GM23248 (cell line): ENCODE data around the gene GPR55. TPM values are rescaled to one million over a fixed set of nuclear protein-coding genes. Genes with fewer than 3 reads are reported as not detected.

Experiments
- DNase-seq: peaks from one replicate; pipeline ENCODE4 v3.0.0-alpha.2; 2015
- H2AFZ ChIP-seq: fragments of 200-600 bp; sonication (generic); 2 replicates; pipeline ENCODE4 v1.6.1; 2016; ENCODE audit warnings: antibody characterized with exemption
- H3F3A ChIP-seq: fragments of 200-600 bp; sonication (generic); 2 replicates; pipeline ENCODE4 v1.6.1; 2016; ENCODE audit warnings: mild to moderate bottlenecking, antibody characterized with exemption, mixed run types; ENCODE audit not compliant: insufficient read depth
- H3K27ac ChIP-seq: fragments of 200-600 bp; sonication (generic); 2 replicates; pipeline ENCODE4 v1.5.1; 2016; ENCODE audit warnings: mild to moderate bottlenecking
- H3K27me3 ChIP-seq: fragments of 200-600 bp; sonication (generic); replicated peaks from 2 replicates; pipeline ENCODE4 v1.6.1; 2016; ENCODE audit warnings: mild to moderate bottlenecking; ENCODE audit not compliant: insufficient read depth
- H3K36me3 ChIP-seq: fragments of 200-600 bp; sonication (generic); 2 replicates; pipeline ENCODE4 v1.6.1; 2016; ENCODE audit warnings: low read depth, mild to moderate bottlenecking
- H3K4me1 ChIP-seq: fragments of 200-600 bp; sonication (generic); 2 replicates; pipeline ENCODE4 v1.6.1; 2016; ENCODE audit warnings: mild to moderate bottlenecking; ENCODE audit not compliant: insufficient read depth
- H3K4me2 ChIP-seq: fragments of 200-600 bp; sonication (generic); one replicate; pipeline ENCODE4 v1.6.1; 2016; ENCODE audit warnings: mild to moderate bottlenecking; ENCODE audit not compliant: unreplicated experiment
- H3K4me3 ChIP-seq: fragments of 200-600 bp; sonication (generic); 2 replicates; pipeline ENCODE4 v1.5.1; 2016; ENCODE audit warnings: mild to moderate bottlenecking
- H3K79me2 ChIP-seq: fragments of 200-600 bp; sonication (generic); 2 replicates; pipeline ENCODE4 v1.6.1; 2016; ENCODE audit warnings: mild to moderate bottlenecking; ENCODE audit not compliant: insufficient read depth
- H3K9ac ChIP-seq: fragments of 200-600 bp; sonication (generic); 2 replicates; pipeline ENCODE4 v1.6.1; 2016; ENCODE audit warnings: mild to moderate bottlenecking
- H3K9me2 ChIP-seq: fragments of 200-600 bp; sonication (generic); 2 replicates; pipeline ENCODE4 v1.6.1; 2016; ENCODE audit warnings: mixed run types, mild to moderate bottlenecking, moderate library complexity; ENCODE audit not compliant: insufficient read depth
- H3K9me3 ChIP-seq: fragments of 200-600 bp; sonication (generic); one replicate; pipeline ENCODE4 v1.6.1; 2017; ENCODE audit warnings: low read depth
- H4K20me1 ChIP-seq: fragments of 200-600 bp; sonication (generic); 2 replicates; pipeline ENCODE4 v1.6.0; 2016; ENCODE audit not compliant: insufficient read depth
- EZH2 ChIP-seq: fragments of 200-600 bp; sonication (generic); IDR thresholded peaks from 2 replicates; pipeline ENCODE4 v1.6.1; 2018; ENCODE audit warnings: antibody characterized with exemption, mild to moderate bottlenecking; ENCODE audit not compliant: insufficient read depth, poor library complexity, severe bottlenecking
- EZH2phosphoT487 ChIP-seq: fragments of 200-600 bp; sonication (generic); IDR thresholded peaks from 2 replicates; pipeline ENCODE4 v1.6.1; 2018; ENCODE audit warnings: antibody characterized with exemption, moderate library complexity, mild to moderate bottlenecking, low read depth; ENCODE audit not compliant: insufficient read depth
- WGBS, 2 experiments: methylation state at CpG; one replicate each; pipeline ENCODE4 v1.1.6; 2015 to 2017; ENCODE audit warnings: low lambda C conversion rate in 2 of 2, low coverage in 1 of 2; ENCODE audit errors: missing lambda C conversion rate in 2 of 2; 5-methylcytosine and 5-hydroxymethylcytosine counted together
- in situ Hi-C: fragments of 300-500 bp; cut with MboI; formaldehyde crosslinking; loops from 2 replicates; pipeline ENCODE4 v1.15.0; 2020
- polyA plus RNA-seq: library from polyadenylated mRNA; unstranded; fragments of >200 nt; fragmentation: Nextera tagmentation; extraction: Ambion mirVana; gene quantifications from 2 replicates; pipeline ENCODE4 v1.2.1, GENCODE V29; 2016
- total RNA-seq: library from RNA; depleted of rRNA; stranded (reverse); fragments of >200 nt; shearing (Covaris generic); gene quantifications from 2 replicates; pipeline ENCODE4 v1.2.3, GENCODE V29; 2014

The GPR55 gene
- total and polyA plus RNA-seq, 2 experiments from 2014 or later, result 0.20 TPM; not detected in 1

DNA sequence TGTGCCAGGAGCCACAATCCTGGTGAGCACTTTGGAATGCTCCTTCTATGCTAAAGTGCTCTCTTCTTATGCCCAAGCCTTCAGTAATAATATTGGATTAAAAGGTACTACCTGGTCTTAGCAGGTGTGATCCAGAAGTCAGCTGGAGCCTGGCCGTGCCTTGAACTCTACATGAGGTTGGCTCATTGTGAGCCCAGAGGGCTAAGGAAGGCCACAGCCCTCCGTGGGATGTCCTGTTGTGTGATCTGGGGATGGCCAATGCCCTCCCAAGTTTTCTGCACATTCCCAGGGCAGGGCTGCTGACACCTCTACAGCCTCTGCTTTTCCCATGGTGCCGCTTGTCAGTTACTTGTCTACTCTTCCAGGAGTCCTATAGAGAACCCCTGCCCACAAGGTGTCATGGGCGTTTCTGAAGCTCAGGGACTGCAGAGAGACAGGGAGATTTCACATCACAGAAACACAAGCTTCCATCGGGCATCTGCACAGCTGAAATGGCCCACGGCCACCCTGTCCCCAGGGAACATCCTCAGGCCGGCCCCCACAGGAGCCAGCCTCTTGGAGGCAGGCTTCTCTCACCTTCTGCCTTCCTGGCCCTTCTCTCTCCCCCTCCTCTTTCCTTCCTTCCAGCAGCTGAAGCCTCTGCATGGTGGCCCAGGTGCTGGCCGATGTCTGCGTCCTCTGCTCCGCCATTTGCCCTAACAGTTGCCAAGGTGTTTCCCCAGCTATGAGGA, 27.3 kb upstream of the GPR55 start:
- Histone ChIP-seq H4K20me1 (no peaks in the 10 kb centered on the region), H3K36me3 (no peaks in the 10 kb centered on the region), H3K4me2 (no peak overlapping the region), H3K9me3 (no peaks in the 10 kb centered on the region), H3K27me3 (peaks cover 8% of the 10 kb centered on the region), H2AFZ (no peak overlapping the region), H3K4me1 (no peaks in the 10 kb centered on the region), H3K9ac (no peak overlapping the region), H3K9me2 (no peaks in the 10 kb centered on the region), H3K79me2 (no peaks in the 10 kb centered on the region), H3F3A (no peaks in the 10 kb centered on the region), H3K4me3 (no peak overlapping the region), H3K27ac (no peak overlapping the region)
- TF ChIP-seq EZH2phosphoT487 (no peak), EZH2 (no peak)
- in situ Hi-C loops, result no loop called here
- 67 to 73% methylated on average over 10 of the region's 10 CpGs for WGBS, 2 experiments
- DNase-seq, result no peak

DNA sequence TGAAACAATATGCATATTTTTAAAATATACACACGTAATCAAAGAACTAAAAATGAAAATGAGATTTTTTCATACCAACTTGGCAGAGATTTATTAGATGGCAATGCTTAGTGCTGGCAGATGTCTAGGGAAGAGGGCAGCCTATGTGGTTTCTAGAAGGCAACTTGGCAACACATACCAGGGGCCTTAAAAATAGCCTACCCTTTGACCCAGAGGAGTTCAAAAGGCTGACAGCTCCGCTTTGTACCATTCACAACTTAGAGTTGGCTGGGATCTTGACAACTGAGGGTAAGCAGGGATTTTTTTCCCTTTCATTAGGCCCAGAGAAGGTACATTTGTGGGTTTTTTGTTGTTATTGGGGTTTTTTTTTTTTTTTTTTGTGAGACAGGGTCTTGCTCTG, 26.4 kb upstream of the GPR55 start:
- no peaks in the 10 kb centered on the region for H3K79me2 ChIP-seq
- no peak for TF ChIP-seq EZH2phosphoT487
- TF ChIP-seq EZH2, result no peak
- 47 to 68% methylated on average over 2 of the region's 2 CpGs for WGBS, 2 experiments
- no peaks in the 10 kb centered on the region for H4K20me1 ChIP-seq
- H3K4me2 ChIP-seq, result no peak overlapping the region
- H3K4me3 ChIP-seq, result no peak overlapping the region
- no peaks in the 10 kb centered on the region for H3K9me2 ChIP-seq
- DNase-seq, result no peak
- H3K36me3 ChIP-seq, result no peaks in the 10 kb centered on the region
- no peaks in the 10 kb centered on the region for H3F3A ChIP-seq
- in situ Hi-C loops, result no loop called here
- no peak overlapping the region for H3K27ac ChIP-seq
- H3K27me3 ChIP-seq, result peaks cover 8% of the 10 kb centered on the region
- H2AFZ ChIP-seq, result no peak overlapping the region
- no peaks in the 10 kb centered on the region for H3K9me3 ChIP-seq
- H3K4me1 ChIP-seq, result no peaks in the 10 kb centered on the region
- H3K9ac ChIP-seq, result no peak overlapping the region

DNA sequence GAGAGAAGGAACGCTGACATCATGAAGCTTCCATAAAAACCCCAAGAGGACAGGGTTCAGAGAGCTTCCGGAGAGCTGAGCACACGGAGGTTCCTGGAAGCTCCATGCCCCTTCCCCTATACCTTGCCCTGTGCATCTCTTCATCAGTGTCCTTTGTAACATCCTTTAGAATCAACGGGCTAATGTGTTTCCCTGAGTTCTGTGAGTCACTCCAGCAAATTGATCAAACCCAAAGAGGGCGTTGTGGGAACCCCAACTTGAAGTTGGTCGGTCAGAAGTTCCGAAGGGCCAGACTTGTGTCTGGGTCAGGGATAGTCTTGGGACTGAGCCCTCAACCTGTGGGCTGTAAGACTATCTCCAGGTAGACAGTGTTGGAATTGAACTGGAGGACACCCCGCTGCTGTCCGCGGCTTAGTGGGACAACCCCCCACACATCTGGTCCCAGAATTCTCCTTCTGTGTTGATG, 25.9 kb upstream of the GPR55 start:
- in situ Hi-C loops, result no loop called here
- Histone ChIP-seq H3F3A (no peaks in the 10 kb centered on the region), H3K27ac (no peak overlapping the region), H3K9me3 (no peaks in the 10 kb centered on the region), H3K4me3 (no peak overlapping the region), H3K79me2 (no peaks in the 10 kb centered on the region), H4K20me1 (no peaks in the 10 kb centered on the region), H2AFZ (no peak overlapping the region), H3K4me1 (no peaks in the 10 kb centered on the region), H3K27me3 (peaks cover 8% of the 10 kb centered on the region), H3K36me3 (no peaks in the 10 kb centered on the region), H3K9me2 (no peaks in the 10 kb centered on the region), H3K9ac (no peak overlapping the region), H3K4me2 (no peak overlapping the region)
- no peak for DNase-seq
- WGBS, 2 experiments, result 68 to 75% methylated on average over 10 of the region's 10 CpGs
- TF ChIP-seq EZH2 (no peak), EZH2phosphoT487 (no peak)

DNA sequence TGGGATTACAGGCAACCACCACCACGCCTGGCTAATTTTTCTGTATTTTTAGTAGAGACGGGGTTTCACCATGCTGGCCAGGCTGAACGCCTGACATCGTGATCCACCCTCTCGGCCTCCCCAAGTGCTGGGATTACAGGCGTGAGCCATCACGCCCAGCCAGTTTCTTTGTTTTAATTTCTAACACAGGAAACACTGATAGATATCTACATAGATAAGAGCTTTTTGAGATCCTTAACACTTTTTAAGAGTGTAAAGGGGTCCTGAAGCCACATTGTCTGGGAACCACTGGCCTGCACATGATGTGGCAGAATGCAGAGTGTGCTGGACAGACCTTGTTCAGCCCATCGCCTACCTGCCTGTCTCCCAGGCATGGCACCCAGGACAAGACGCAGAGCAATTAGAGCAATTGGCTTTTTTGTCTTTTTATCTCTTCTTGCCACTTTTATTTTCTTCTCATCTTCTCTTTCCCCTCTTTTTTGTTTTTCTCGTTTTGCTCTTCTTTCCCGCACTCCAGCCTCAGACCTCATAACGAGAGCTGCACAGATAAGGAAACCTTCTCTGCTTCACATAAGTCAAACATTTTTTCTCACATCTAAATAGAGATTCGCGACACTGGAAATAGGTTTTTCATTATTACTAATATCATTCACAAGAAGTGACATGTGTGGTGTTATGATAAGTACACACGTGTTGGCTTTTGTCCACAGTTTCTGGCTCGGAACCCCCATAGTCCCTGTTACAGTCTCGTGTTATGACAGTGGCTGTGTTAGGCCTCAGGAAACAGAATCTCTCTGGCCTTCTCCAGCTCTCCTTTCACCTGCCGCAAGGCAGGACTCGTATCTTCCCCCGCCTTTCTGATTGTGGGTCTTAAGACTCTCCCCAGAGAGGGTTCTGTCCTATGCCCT, 25.2 kb upstream of the GPR55 start:
- Histone ChIP-seq H3K9ac (no peak overlapping the region), H3K27me3 (peaks cover 2% of the 10 kb centered on the region; the same call in 1 of the 2 replicates), H4K20me1 (no peaks in the 10 kb centered on the region), H3K4me3 (no peak overlapping the region), H3K9me2 (no peaks in the 10 kb centered on the region), H3F3A (no peaks in the 10 kb centered on the region), H2AFZ (no peak overlapping the region), H3K9me3 (no peaks in the 10 kb centered on the region), H3K4me1 (no peaks in the 10 kb centered on the region), H3K36me3 (no peaks in the 10 kb centered on the region), H3K79me2 (no peaks in the 10 kb centered on the region), H3K27ac (no peak overlapping the region), H3K4me2 (no peak overlapping the region)
- no peak for TF ChIP-seq EZH2
- TF ChIP-seq EZH2phosphoT487, result no peak
- no peak for DNase-seq
- in situ Hi-C loops, result no loop called here
- 67 to 73% methylated on average over 20 of the region's 20 CpGs for WGBS, 2 experiments
